Ishikawa (cell line): ENCODE measurements around the gene CDK7.

Experiments
- CEBPB ChIP-seq: IDR thresholded peaks from 2 replicates; pipeline ENCODE4 v1.6.1; 2012
- CREB1 ChIP-seq: IDR thresholded peaks from 2 replicates; pipeline ENCODE4 v1.6.1; 2012; ENCODE audit warnings: low read depth
- EGR1 ChIP-seq: IDR thresholded peaks from 2 replicates; pipeline ENCODE4 v1.6.1; 2012
- EP300 ChIP-seq: IDR thresholded peaks from 2 replicates; pipeline ENCODE4 v1.6.1; 2012; ENCODE audit warnings: borderline replicate concordance
- FOXM1 ChIP-seq: IDR thresholded peaks from 2 replicates; pipeline ENCODE4 v1.6.1; 2012; ENCODE audit warnings: low read depth, borderline replicate concordance
- NFIC ChIP-seq: IDR thresholded peaks from 2 replicates; pipeline ENCODE4 v1.6.1; 2012
- RAD21 ChIP-seq: IDR thresholded peaks from 2 replicates; pipeline ENCODE4 v1.6.1; 2012; ENCODE audit warnings: low read depth
- REST ChIP-seq: IDR thresholded peaks from 2 replicates; pipeline ENCODE4 v1.6.1; 2012; ENCODE audit warnings: low read depth, mild to moderate bottlenecking
- TAF1 ChIP-seq: IDR thresholded peaks from 2 replicates; pipeline ENCODE4 v1.6.1; 2012; ENCODE audit warnings: low read depth, mild to moderate bottlenecking
- TCF12 ChIP-seq: IDR thresholded peaks from 2 replicates; pipeline ENCODE4 v1.6.1; 2012; ENCODE audit warnings: low read depth
- TEAD4 ChIP-seq: IDR thresholded peaks from 2 replicates; pipeline ENCODE4 v1.6.1; 2012
- YY1 ChIP-seq: IDR thresholded peaks from 2 replicates; pipeline ENCODE4 v1.6.1; 2012; ENCODE audit warnings: low read depth
- ZBTB7A ChIP-seq: IDR thresholded peaks from 2 replicates; pipeline ENCODE4 v1.6.1; 2012; ENCODE audit warnings: low read depth
- TF ChIP-seq, protein P1 (sequence below): IDR thresholded peaks from 2 replicates; pipeline ENCODE4 v1.6.1; 2012
- TF ChIP-seq, protein P2 (sequence below): IDR thresholded peaks from 2 replicates; pipeline ENCODE4 v1.6.1; 2012

The CDK7 gene

GRCh38 chr5:69212022-69212421 is 22.7 kb upstream of the CDK7 start:
- TF ChIP-seq EGR1 (no peak), CEBPB (no peak), FOXM1 (no peak), CREB1 (no peak), YY1 (no peak), NFIC (no peak)
- TF ChIP-seq, protein P1, sequence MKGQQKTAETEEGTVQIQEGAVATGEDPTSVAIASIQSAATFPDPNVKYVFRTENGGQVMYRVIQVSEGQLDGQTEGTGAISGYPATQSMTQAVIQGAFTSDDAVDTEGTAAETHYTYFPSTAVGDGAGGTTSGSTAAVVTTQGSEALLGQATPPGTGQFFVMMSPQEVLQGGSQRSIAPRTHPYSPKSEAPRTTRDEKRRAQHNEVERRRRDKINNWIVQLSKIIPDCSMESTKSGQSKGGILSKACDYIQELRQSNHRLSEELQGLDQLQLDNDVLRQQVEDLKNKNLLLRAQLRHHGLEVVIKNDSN = no peak
- TF ChIP-seq, protein P2, sequence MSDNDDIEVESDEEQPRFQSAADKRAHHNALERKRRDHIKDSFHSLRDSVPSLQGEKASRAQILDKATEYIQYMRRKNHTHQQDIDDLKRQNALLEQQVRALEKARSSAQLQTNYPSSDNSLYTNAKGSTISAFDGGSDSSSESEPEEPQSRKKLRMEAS = no peak

GRCh38 chr5:69213513-69214215 is 21.0 kb upstream of the CDK7 start:
- TF ChIP-seq TCF12 (no peak), TAF1 (no peak), TEAD4 (no peak), CEBPB (no peak), CREB1 (no peak), RAD21 (no peak)
- TF ChIP-seq, protein P1 = no peak

GRCh38 chr5:69217151-69217511 is 17.6 kb upstream of the CDK7 start:
- TF ChIP-seq, protein P1 = no peak
- no peak for TF ChIP-seq RAD21
- TF ChIP-seq CEBPB = no peak
- no peak for TF ChIP-seq NFIC
- TF ChIP-seq TAF1 = no peak
- no peak for TF ChIP-seq EP300
- TF ChIP-seq REST = no peak
- TF ChIP-seq EGR1 = no peak
- no peak for TF ChIP-seq TCF12

- TF ChIP-seq EP300 = peak; percentile 30; the same call in 1 of the 2 replicates
- TF ChIP-seq CEBPB = no peak
- TF ChIP-seq YY1 = peak; percentile 92
- no peak for TF ChIP-seq REST
- TF ChIP-seq TCF12 = peak; percentile 26; the same call in 1 of the 2 replicates
- peak; percentile 4; the same call in 1 of the 2 replicates for TF ChIP-seq NFIC
- TF ChIP-seq, protein P2 = peak; percentile 45
- TF ChIP-seq TEAD4 = no peak
- TF ChIP-seq FOXM1 = 0 out of 2 replicates have a peak, but pooled peaks have one; percentile 11
- peak; percentile 52; the same call in 1 of the 2 replicates for TF ChIP-seq TAF1
- TF ChIP-seq CREB1 = no peak
These were observed 16.8 kb upstream of the CDK7 start for GRCh38 chr5:69217548-69218526.

DNA sequence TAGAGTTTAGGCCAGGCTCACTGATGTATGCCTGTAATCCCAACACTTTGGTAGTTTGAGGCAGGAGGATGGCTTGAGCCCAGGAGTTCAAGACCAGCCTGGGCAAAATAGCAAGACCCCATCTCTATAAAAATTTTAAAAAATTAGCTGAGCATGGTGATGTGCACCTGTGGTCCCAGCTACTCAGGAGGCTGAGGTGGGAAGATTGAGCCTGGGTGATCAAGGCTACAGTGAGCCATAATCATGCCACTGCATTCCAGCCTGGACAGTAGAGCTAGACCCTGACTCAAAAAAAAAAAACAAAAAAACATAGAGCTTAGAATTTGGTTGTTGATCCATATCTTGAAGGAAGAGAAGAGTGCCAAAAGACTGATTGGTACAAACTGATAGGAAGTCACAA is 14.7 kb upstream of the CDK7 start:
- no peak for TF ChIP-seq RAD21
- no peak for TF ChIP-seq FOXM1
- TF ChIP-seq, protein P1 = no peak
- no peak for TF ChIP-seq EP300
- TF ChIP-seq, protein P2 = no peak
- TF ChIP-seq TAF1 = no peak
- TF ChIP-seq NFIC = no peak
- TF ChIP-seq TEAD4 = no peak
- TF ChIP-seq CREB1 = no peak
- no peak for TF ChIP-seq CEBPB
- no peak for TF ChIP-seq REST
- TF ChIP-seq YY1 = no peak
- TF ChIP-seq TCF12 = no peak
- TF ChIP-seq EGR1 = no peak
- TF ChIP-seq ZBTB7A = no peak
